ENCODE data around the gene SLF2. TPM values are rescaled to one million over a fixed set of nuclear protein-coding genes. Genes with fewer than 3 reads are reported as not detected.

The SLF2 gene
- total and polyA plus RNA-seq, 2 of the 13 experiments (the other 11 are each of a cell fraction or from before 2014, with no cell fraction given), result 12.2 to 48.1 TPM

- TF ChIP-seq HMGXB3 (CRISPR knock-in tag; IDR thresholded peaks at IDR 0.05; ENCODE audit: borderline replicate concordance), result 0 out of 2 replicates have a peak, but pooled peaks have one; percentile 43
- peak; percentile 40; the same call in 1 of the 2 replicates for TF ChIP-seq PPARG (CRISPR knock-in tag; conservative IDR thresholded peaks at IDR 0.05)
- TF ChIP-seq KLF12 (CRISPR knock-in tag; IDR thresholded peaks at IDR 0.05; ENCODE audit: borderline replicate concordance), result no peak
- no peak for TF ChIP-seq NFAT5 (CRISPR knock-in tag; IDR thresholded peaks at IDR 0.05)
- no peak for TF ChIP-seq FOXK2 (IDR thresholded peaks at IDR 0.05)
- peak; percentile 64; the same call in 1 of the 2 replicates for TF ChIP-seq TARDBP (CRISPR knock-in tag; IDR thresholded peaks at IDR 0.05)
- TF ChIP-seq ELF3 (CRISPR knock-in tag; IDR thresholded peaks at IDR 0.05), result peak; percentile 70
- TF ChIP-seq SRSF1 (optimal IDR thresholded peaks at IDR 0.05; ENCODE audit: low read depth, low read length), result no peak
- no peak for TF ChIP-seq ZNF790 (CRISPR knock-in tag; IDR thresholded peaks at IDR 0.05; ENCODE audit: borderline replicate concordance)
- TF ChIP-seq TCF7 (IDR thresholded peaks at IDR 0.05; ENCODE audit: low read depth), result 0 out of 2 replicates have a peak, but pooled peaks have one; percentile 17
- no peak for TF ChIP-seq ZBTB21 (CRISPR knock-in tag; IDR thresholded peaks at IDR 0.05)
- no peak for TF ChIP-seq ZBTB46 (CRISPR knock-in tag; IDR thresholded peaks at IDR 0.05; ENCODE audit: borderline replicate concordance)
- no peak for TF ChIP-seq MXI1 (IDR thresholded peaks at IDR 0.05; ENCODE audit: borderline replicate concordance, low read depth, low read length)
- TF ChIP-seq TRIM22 (IDR thresholded peaks at IDR 0.05), result no peak
- TF ChIP-seq ZNF746 (CRISPR knock-in tag; IDR thresholded peaks at IDR 0.05), result no peak
- no peak for TF ChIP-seq NFATC3 (CRISPR knock-in tag; IDR thresholded peaks at IDR 0.05)
- TF ChIP-seq RFX3 (CRISPR knock-in tag; IDR thresholded peaks at IDR 0.05), result no peak
These were observed 5.6 kb upstream of the SLF2 start (continued) for GRCh38 chr10:100907175-100907574.

All from HepG2 (cell line).